H1 (cell line): ENCODE data around the gene KCNJ4. TPM values are rescaled to one million over a fixed set of nuclear protein-coding genes. Genes with fewer than 3 reads are reported as not detected.
A peak's percentile ranks its signal among the peaks of the same experiment; 100 is the strongest.

ENCODE experiments used
- CTCF ChIA-PET: fragments of 300-600 bp; sonication (Branson Sonifier 250); formaldehyde crosslinking; loops from one replicate; lab custom pipeline; 2021; ENCODE audit not compliant: partially characterized antibody; lab: Charles Lee
- POLR2A ChIA-PET: fragments of 300-600 bp; sonication (Branson Sonifier 250); formaldehyde crosslinking; loops from one replicate; lab custom pipeline; 2021; ENCODE audit warnings: inconsistent platforms; ENCODE audit not compliant: partially characterized antibody; lab: Charles Lee
- DNase-seq, 2 experiments: peaks; one replicate each; pipeline versions ENCODE4 v3.0.0 to v3.0.0-alpha.2; 2010 to 2022; ENCODE audit warnings: low spot score in 2 of 2, low read depth in 1 of 2, mixed read lengths in 1 of 2
- FAIRE-seq: peaks from 2 replicates; lab custom pipeline; 2011; peaks lifted over from hg19 to GRCh38; lab: Jason Lieb, UNC
- H2AFZ ChIP-seq: 2 replicates; pipeline ENCODE4 v1.8.1; 2012; ENCODE audit warnings: low read length, inconsistent platforms
- H2AK5ac ChIP-seq: 2 replicates; pipeline ENCODE4 v1.6.1; 2013; ENCODE audit warnings: low read depth, low read length
- H2BK120ac ChIP-seq: replicated peaks from 2 replicates; pipeline ENCODE3; 2013; ENCODE audit warnings: low read depth, low read length, inconsistent platforms
- H2BK12ac ChIP-seq: 2 replicates; pipeline ENCODE4 v1.6.1; 2013; ENCODE audit warnings: low read depth, low read length
- H2BK15ac ChIP-seq: 2 replicates; pipeline ENCODE4 v1.6.1; 2013; ENCODE audit warnings: low read length
- H2BK20ac ChIP-seq: 2 replicates; pipeline ENCODE4 v1.6.1; 2013; ENCODE audit warnings: low read length
- H2BK5ac ChIP-seq: 2 replicates; pipeline ENCODE4 v1.6.1; 2013; ENCODE audit warnings: low read depth, low read length
- H3K14ac ChIP-seq: 2 replicates; pipeline ENCODE4 v1.6.1; 2013; ENCODE audit warnings: inconsistent platforms; ENCODE audit not compliant: insufficient read length
- H3K18ac ChIP-seq: 2 replicates; pipeline ENCODE4 v1.6.1; 2013; ENCODE audit warnings: low read length; ENCODE audit errors: extremely low read depth
- H3K23ac ChIP-seq: 2 replicates; pipeline ENCODE4 v1.6.1; 2013; ENCODE audit warnings: inconsistent platforms; ENCODE audit not compliant: insufficient read length
- H3K23me2 ChIP-seq: 2 replicates; pipeline ENCODE4 v1.6.1; 2013; ENCODE audit warnings: low read depth, low read length
- H3K27ac ChIP-seq: 2 replicates; pipeline ENCODE4 v1.6.1; 2011; ENCODE audit warnings: low read depth, low read length, inconsistent platforms
- H3K27me3 ChIP-seq, 4 experiments: replicated peaks in 1 of 4; 1 replicate in 1 of 4; 2 replicates in 3 of 4; pipeline versions ENCODE4 v1.6.1 to v1.8.1; 2011 to 2013; ENCODE audit warnings: low read length in 3 of 4, mild to moderate bottlenecking in 3 of 4, inconsistent platforms in 2 of 4, mixed read lengths in 2 of 4, moderate library complexity in 1 of 4; ENCODE audit not compliant: control insufficient read depth in 3 of 4, insufficient read depth in 3 of 4; ENCODE audit errors: extremely low read depth in 1 of 4
- H3K36me3 ChIP-seq, 4 experiments: 2 replicates each; pipeline versions ENCODE4 v1.6.1 to v1.8.1; 2011 to 2013; ENCODE audit warnings: mild to moderate bottlenecking in 4 of 4, low read length in 3 of 4, moderate library complexity in 2 of 4, control low read depth in 1 of 4, inconsistent platforms in 1 of 4; ENCODE audit not compliant: insufficient read depth in 4 of 4, control insufficient read depth in 2 of 4
- H3K4ac ChIP-seq: replicated peaks from 2 replicates; pipeline ENCODE3; 2013; ENCODE audit warnings: low read length, low read depth, mixed read lengths, inconsistent platforms; ENCODE audit not compliant: insufficient read length
- H3K4me1 ChIP-seq, 4 experiments: replicated peaks in 1 of 4; 1 replicate in 1 of 4; 2 replicates in 3 of 4; pipeline versions ENCODE4 v1.6.1 to v1.8.1; 2011 to 2013; ENCODE audit warnings: low read length in 3 of 4, inconsistent platforms in 2 of 4, mixed read lengths in 1 of 4; ENCODE audit not compliant: insufficient read depth in 4 of 4, control insufficient read depth in 3 of 4
- H3K4me2 ChIP-seq, 2 experiments: 2 replicates each; pipeline versions ENCODE4 v1.6.1 to v1.8.1; 2011 to 2013; ENCODE audit warnings: low read depth in 2 of 2, low read length in 2 of 2, control low read depth in 1 of 2, inconsistent platforms in 1 of 2, mild to moderate bottlenecking in 1 of 2; ENCODE audit not compliant: insufficient read depth in 1 of 2
- H3K4me3 ChIP-seq, 4 experiments: fragments of 200-600, 300-600 bp in 1 of 4; sonication (generic), shearing (Covaris generic), sonication (Bioruptor Twin) in 1 of 4; 2 replicates each; pipeline versions ENCODE4 v1.5.1 to v1.8.1; 2011 to 2016; ENCODE audit warnings: low read length in 4 of 4, low read depth in 3 of 4, control low read depth in 2 of 4, inconsistent platforms in 2 of 4, mild to moderate bottlenecking in 2 of 4, mixed read lengths in 1 of 4, moderate library complexity in 1 of 4; ENCODE audit not compliant: insufficient read depth in 2 of 4; ENCODE audit errors: extremely low read depth in 1 of 4
- H3K56ac ChIP-seq: replicated peaks from 2 replicates; pipeline ENCODE3; 2013; ENCODE audit warnings: low read depth, mild to moderate bottlenecking, mixed read lengths, low read length, inconsistent platforms; ENCODE audit not compliant: insufficient read length
- H3K79me1 ChIP-seq: 2 replicates; pipeline ENCODE4 v1.6.1; 2013; ENCODE audit warnings: low read depth, low read length, control low read depth
- H3K79me2 ChIP-seq, 2 experiments: 2 replicates each; pipeline versions ENCODE4 v1.6.1 to v1.8.1; 2012 to 2013; ENCODE audit warnings: low read length in 2 of 2, mild to moderate bottlenecking in 2 of 2, inconsistent platforms in 1 of 2; ENCODE audit not compliant: insufficient read depth in 2 of 2, control insufficient read depth in 1 of 2
- H3K9ac ChIP-seq, 4 experiments: replicated peaks in 1 of 4; 1 replicate in 1 of 4; 2 replicates in 3 of 4; pipeline versions ENCODE4 v1.6.1 to v1.8.1; 2011 to 2013; ENCODE audit warnings: low read depth in 3 of 4, low read length in 3 of 4, control low read depth in 2 of 4, mild to moderate bottlenecking in 2 of 4, moderate library complexity in 2 of 4, inconsistent platforms in 1 of 4; ENCODE audit errors: extremely low read depth in 1 of 4
- H3K9me3 ChIP-seq, 2 experiments: 2 replicates each; pipeline versions ENCODE4 v1.6.1 to v1.8.1; 2012 to 2013; ENCODE audit warnings: mild to moderate bottlenecking in 2 of 2, moderate library complexity in 2 of 2, control low read depth in 1 of 2, inconsistent platforms in 1 of 2, low read depth in 1 of 2, low read length in 1 of 2, mixed read lengths in 1 of 2; ENCODE audit not compliant: insufficient read depth in 2 of 2
- H4K20me1 ChIP-seq, 2 experiments: replicated peaks in 1 of 2; 2 replicates each; pipeline versions ENCODE3 to v1.8.1; 2011 to 2013; ENCODE audit warnings: inconsistent platforms in 2 of 2, low read length in 2 of 2, mild to moderate bottlenecking in 1 of 2; ENCODE audit not compliant: insufficient read depth in 2 of 2, control insufficient read depth in 1 of 2
- H4K5ac ChIP-seq: 2 replicates; pipeline ENCODE4 v1.6.1; 2013; ENCODE audit warnings: low read length, low read depth, mixed read lengths, inconsistent platforms; ENCODE audit not compliant: insufficient read length
- H4K8ac ChIP-seq: 2 replicates; pipeline ENCODE4 v1.8.0; 2013; ENCODE audit warnings: mild to moderate bottlenecking, moderate library complexity, low read length, inconsistent platforms; ENCODE audit not compliant: insufficient read depth; ENCODE audit errors: extremely low read depth
- H4K91ac ChIP-seq: replicated peaks from 2 replicates; pipeline ENCODE3; 2013; ENCODE audit warnings: low read length, mixed read lengths, inconsistent platforms; ENCODE audit not compliant: insufficient read length
- BCL11A ChIP-seq, 2 experiments: IDR thresholded peaks; one replicate each; pipeline ENCODE4 v1.6.1; 2011; ENCODE audit warnings: low read depth in 2 of 2, low read length in 2 of 2, mild to moderate bottlenecking in 2 of 2
- CBX8 ChIP-seq: fragments of 300-800, 300-1000 bp; sonication (generic); IDR thresholded peaks from 2 replicates; pipeline ENCODE4 v1.7.1; 2016; ENCODE audit warnings: low read depth, low read length, borderline replicate concordance
- NANOG ChIP-seq: IDR thresholded peaks from 2 replicates; pipeline ENCODE4 v1.6.1; 2011; ENCODE audit warnings: low read length, low read depth, mild to moderate bottlenecking, inconsistent platforms; ENCODE audit not compliant: insufficient read depth, poor library complexity, severe bottlenecking
- POLR2A ChIP-seq, 2 experiments: IDR thresholded peaks; 1 replicate in 1 of 2; 2 replicates in 1 of 2; pipeline ENCODE4 v1.6.1; 2011; ENCODE audit warnings: low read depth in 2 of 2, low read length in 2 of 2, mild to moderate bottlenecking in 2 of 2; ENCODE audit errors: control extremely low read depth in 1 of 2
- SAP30 ChIP-seq: fragments of 300-600 bp; sonication (generic); IDR thresholded peaks from 2 replicates; pipeline ENCODE4 v1.7.1; 2012; ENCODE audit warnings: low read length, moderate library complexity, mild to moderate bottlenecking, inconsistent platforms; ENCODE audit not compliant: insufficient read depth, insufficient replicate concordance
- TBP ChIP-seq: IDR thresholded peaks from 2 replicates; pipeline ENCODE4 v1.6.1; 2011; ENCODE audit warnings: low read depth, low read length, improper control_type of control experiment
- ZNF274 ChIP-seq: IDR thresholded peaks from 2 replicates; pipeline ENCODE4 v1.7.0; 2012; ENCODE audit warnings: low read length, borderline replicate concordance; ENCODE audit errors: extremely low read depth
- WGBS, 2 experiments: shearing (Covaris generic) in 1 of 2; methylation state at CpG; one replicate each; pipeline versions ENCODE4 v1.1.6 to v1.1.7; 2013 to 2015; ENCODE audit warnings: low lambda C conversion rate in 2 of 2, mixed read lengths in 2 of 2, inconsistent platforms in 1 of 2, low coverage in 1 of 2, missing lambda C conversion rate in 1 of 2; ENCODE audit not compliant: insufficient replicate concordance in 2 of 2, insufficient coverage in 1 of 2, insufficient read length in 1 of 2; ENCODE audit errors: extremely low coverage in 1 of 2, missing lambda C conversion rate in 1 of 2; 5-methylcytosine and 5-hydroxymethylcytosine counted together
- polyA plus RNA-seq, 7 experiments: library from polyadenylated mRNA; depleted of rRNA in 3 of 7; stranded (reverse) in 5 of 7; unstranded in 2 of 7; fragments of >200 nt in 5 of 7; fragments of 200-250 nt in 2 of 7; gene quantifications; 1 replicate in 5 of 7; 2 replicates in 1 of 7; 4 replicates in 1 of 7; pipeline versions ENCODE4 v1.2.1 to v1.2.3, GENCODE V29; 2011 to 2013; ENCODE audit warnings: missing spikeins in 2 of 7, mixed read lengths in 2 of 7
- total RNA-seq: library from RNA; stranded (reverse); fragmentation: NEBNext Ultra II Directional; extraction: Animal tissue kit (Norgen Biotek cat#: 25700); gene quantifications from 2 replicates; pipeline ENCODE4 v1.2.1, GENCODE V29; 2021

Gene KCNJ4
- total and polyA plus RNA-seq, 2 of the 8 experiments (the other 6 are each of a cell fraction or from before 2014, with no cell fraction given), result 1.4 to 2.2 TPM

GRCh38 chr22:38489142-38489541 lies 34.1 kb upstream of the KCNJ4 start:
- H2BK5ac ChIP-seq, result no peak overlapping the region
- 95% methylated on average over 17 of the region's 17 CpGs; no CpG with 5 or more reads in 1 of the 2 experiments for WGBS, 2 experiments
- no peak overlapping the region for H2AFZ ChIP-seq
- H3K4me1 ChIP-seq, result peaks cover 0 to 4% (median 3%) of the 10 kb centered on the region in 4 experiments; a peak in 2 of 7 replicates
- no peak overlapping the region for H4K5ac ChIP-seq
- no peaks in the 10 kb centered on the region for H3K23me2 ChIP-seq
- H3K9me3 ChIP-seq, result no peaks in the 10 kb centered on the region
- no peak overlapping the region for H4K91ac ChIP-seq
- peaks cover 0 to 3% of the 10 kb centered on the region in 2 experiments; a peak in 2 of 4 replicates for H3K79me2 ChIP-seq
- H2AK5ac ChIP-seq, result no peak overlapping the region
- H3K23ac ChIP-seq, result no peak overlapping the region
- no peak overlapping the region for H3K14ac ChIP-seq
- TF ChIP-seq CBX8 (no peak), POLR2A (IDR thresholded peaks at IDR 0.05; ENCODE audit: control extremely low read depth in 1 of 2, low read depth in 2 of 2, low read length in 2 of 2) (peak in 1 of 2 experiments; percentile 15; a peak in 1 of 3 replicates), NANOG (no peak), TBP (no peak), ZNF274 (no peak), BCL11A (IDR thresholded peaks at IDR 0.05; ENCODE audit: low read depth in 2 of 2, low read length in 2 of 2) (no peak), SAP30 (no peak)
- H3K4ac ChIP-seq, result no peak overlapping the region
- peaks cover 61 to 100% (median 90%) of the 10 kb centered on the region in 4 experiments for H3K36me3 ChIP-seq
- H3K4me2 ChIP-seq, result no peak overlapping the region
- no peak for DNase-seq
- no peak overlapping the region for H3K56ac ChIP-seq
- H3K9ac ChIP-seq, result no peak overlapping the region
- H2BK20ac ChIP-seq, result no peak overlapping the region
- no peaks in the 10 kb centered on the region for H3K27me3 ChIP-seq
- no peak overlapping the region for H2BK12ac ChIP-seq
- ChIA-PET POLR2A (interaction anchor here (0.8 to 40.8 kb wide), 10 partner anchors 0 to 95 kb away, joined by 3 to 1102 read pairs (median 8); partner anchors contain the start of gene KDELR3), CTCF (interaction anchor here (0.6 to 1.4 kb wide), 5 partner anchors 13 to 85 kb away, joined by 3 to 5 read pairs (median 3); no protein-coding TSS in a partner anchor)
- peaks cover 8 to 9% of the 10 kb centered on the region in 2 experiments for H4K20me1 ChIP-seq
- no peak overlapping the region for H3K18ac ChIP-seq
- no peak overlapping the region for H2BK15ac ChIP-seq
- no peak overlapping the region for H3K4me3 ChIP-seq
- no peak overlapping the region for H2BK120ac ChIP-seq
- H4K8ac ChIP-seq, result peak overlapping the region; percentile 4; the same call in 1 of the 2 replicates
- no peaks in the 10 kb centered on the region; the same call in 1 of the 2 replicates for H3K79me1 ChIP-seq
- no peak for FAIRE-seq
- H3K27ac ChIP-seq, result no peak overlapping the region
